Stomach (tissue), 4 donors: ENCODE results near the gene XPO6.

ENCODE experiments used
- POLR2A ChIP-seq, 4 donors: fragments of 450-650 bp; IDR thresholded peaks; one replicate each; pipeline ENCODE4 v1.6.1; 2016; ENCODE audit warnings: antibody characterized with exemption in 4 of 4, control low read depth in 2 of 4, mild to moderate bottlenecking in 1 of 4, moderate library complexity in 1 of 4
- TF ChIP-seq, protein P1 (sequence below), 7 experiments: fragments of 450-650 bp in 4 of 7; fragments of 200-600 bp in 3 of 7; sonication (generic) in 3 of 7; IDR thresholded peaks; one replicate each; pipeline ENCODE4 v1.5.1; 2016 to 2019; ENCODE audit warnings: antibody characterized with exemption in 7 of 7, control low read depth in 2 of 7, mild to moderate bottlenecking in 1 of 7

- TF ChIP-seq, protein P1, sequence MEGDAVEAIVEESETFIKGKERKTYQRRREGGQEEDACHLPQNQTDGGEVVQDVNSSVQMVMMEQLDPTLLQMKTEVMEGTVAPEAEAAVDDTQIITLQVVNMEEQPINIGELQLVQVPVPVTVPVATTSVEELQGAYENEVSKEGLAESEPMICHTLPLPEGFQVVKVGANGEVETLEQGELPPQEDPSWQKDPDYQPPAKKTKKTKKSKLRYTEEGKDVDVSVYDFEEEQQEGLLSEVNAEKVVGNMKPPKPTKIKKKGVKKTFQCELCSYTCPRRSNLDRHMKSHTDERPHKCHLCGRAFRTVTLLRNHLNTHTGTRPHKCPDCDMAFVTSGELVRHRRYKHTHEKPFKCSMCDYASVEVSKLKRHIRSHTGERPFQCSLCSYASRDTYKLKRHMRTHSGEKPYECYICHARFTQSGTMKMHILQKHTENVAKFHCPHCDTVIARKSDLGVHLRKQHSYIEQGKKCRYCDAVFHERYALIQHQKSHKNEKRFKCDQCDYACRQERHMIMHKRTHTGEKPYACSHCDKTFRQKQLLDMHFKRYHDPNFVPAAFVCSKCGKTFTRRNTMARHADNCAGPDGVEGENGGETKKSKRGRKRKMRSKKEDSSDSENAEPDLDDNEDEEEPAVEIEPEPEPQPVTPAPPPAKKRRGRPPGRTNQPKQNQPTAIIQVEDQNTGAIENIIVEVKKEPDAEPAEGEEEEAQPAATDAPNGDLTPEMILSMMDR (IDR thresholded peaks at IDR 0.05) = no peak
- no peak for TF ChIP-seq POLR2A (IDR thresholded peaks at IDR 0.05)
Observed at GRCh38 chr16:28117168-28117565, 94.6 kb downstream of the XPO6 start.
